Testis (tissue), 2 donors: ENCODE data around the gene DENND6B.

Source experiments
- CTCF ChIP-seq, 3 experiments: fragments of 450-650 bp in 2 of 3; fragments of 200-600 bp in 1 of 3; sonication (generic) in 1 of 3; IDR thresholded peaks; one replicate each; pipeline ENCODE4 v1.5.1; 2016 to 2019; ENCODE audit warnings: antibody characterized with exemption in 3 of 3, mild to moderate bottlenecking in 2 of 3, moderate library complexity in 1 of 3
- POLR2A ChIP-seq: fragments of 450-650 bp; IDR thresholded peaks from one replicate; pipeline ENCODE4 v1.6.1; 2017; ENCODE audit warnings: antibody characterized with exemption, mild to moderate bottlenecking, moderate library complexity

- TF ChIP-seq CTCF (IDR thresholded peaks at IDR 0.05) (no peak), POLR2A (no peak)
Observed at GRCh38 chr22:50303515-50303847, 23.3 kb downstream of the DENND6B start.
